HUES48 (cell line): ENCODE measurements around the gene KIF4A.
"Not testable (repeated sequence)": the region's sequence is repeated elsewhere in the genome, so short reads cannot be mapped to it uniquely, and the experiment has no call there.

Experiments used
- H3K27ac ChIP-seq: one replicate; pipeline ENCODE4 v1.7.0; 2013; ENCODE audit warnings: low read depth, low read length, inconsistent platforms
- H3K27me3 ChIP-seq: 2 replicates; pipeline ENCODE4 v1.6.1; 2013; ENCODE audit warnings: mild to moderate bottlenecking, low read length; ENCODE audit not compliant: control insufficient read depth, insufficient read depth
- H3K36me3 ChIP-seq: 2 replicates; pipeline ENCODE4 v1.6.1; 2013; ENCODE audit warnings: low read length; ENCODE audit not compliant: control insufficient read depth, insufficient read depth
- H3K4me1 ChIP-seq: 2 replicates; pipeline ENCODE4 v1.6.1; 2013; ENCODE audit warnings: mild to moderate bottlenecking, low read length; ENCODE audit not compliant: control insufficient read depth, insufficient read depth
- H3K4me3 ChIP-seq: 2 replicates; pipeline ENCODE4 v1.5.1; 2013; ENCODE audit warnings: mild to moderate bottlenecking, low read depth, low read length
- H3K9ac ChIP-seq: 2 replicates; pipeline ENCODE4 v1.6.1; 2013; ENCODE audit warnings: mild to moderate bottlenecking, low read depth, low read length, moderate library complexity
- H3K9me3 ChIP-seq: 2 replicates; pipeline ENCODE4 v1.6.1; 2013; ENCODE audit warnings: low read length; ENCODE audit not compliant: control insufficient read depth, insufficient read depth

KIF4A gene

DNA sequence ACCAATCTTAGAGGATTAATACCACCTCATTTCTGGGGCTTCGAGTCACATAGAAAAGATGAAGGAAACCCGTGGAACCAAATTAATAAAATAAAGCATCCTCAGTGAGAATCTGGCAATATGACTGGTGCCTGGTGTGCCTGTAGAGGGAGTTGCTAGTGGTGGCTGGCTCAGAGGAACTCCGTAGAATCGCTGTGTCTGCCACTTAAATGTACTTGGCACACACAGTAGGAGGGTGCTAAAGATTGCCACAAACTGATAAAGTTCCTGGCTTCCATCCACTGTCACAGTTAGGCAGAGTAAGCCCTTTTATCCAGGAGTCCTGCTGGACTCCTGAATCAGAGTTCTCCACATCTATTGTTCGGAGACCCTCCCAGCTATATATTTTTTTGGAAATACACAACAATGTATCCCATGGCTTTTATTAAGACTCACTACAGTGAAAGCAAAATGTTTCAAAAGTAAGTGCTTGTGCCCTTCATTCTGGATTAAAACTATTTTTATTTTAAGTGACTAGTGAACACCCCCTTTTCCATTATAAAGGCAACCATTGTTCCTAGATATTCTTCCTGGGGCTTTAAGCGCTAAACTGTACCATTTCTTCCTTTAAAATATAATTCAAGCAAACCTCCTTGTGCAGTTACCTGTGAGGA lies 56.6 kb downstream of the KIF4A start:
- no peaks in the 10 kb centered on the region for H3K4me1 ChIP-seq
- peaks cover 67% of the 10 kb centered on the region for H3K9me3 ChIP-seq
- H3K9ac ChIP-seq, result no peak overlapping the region
- no peak overlapping the region for H3K4me3 ChIP-seq
- H3K27me3 ChIP-seq, result no peaks in the 10 kb centered on the region
- H3K27ac ChIP-seq, result no peak overlapping the region
- peaks cover 65% of the 10 kb centered on the region for H3K36me3 ChIP-seq

DNA sequence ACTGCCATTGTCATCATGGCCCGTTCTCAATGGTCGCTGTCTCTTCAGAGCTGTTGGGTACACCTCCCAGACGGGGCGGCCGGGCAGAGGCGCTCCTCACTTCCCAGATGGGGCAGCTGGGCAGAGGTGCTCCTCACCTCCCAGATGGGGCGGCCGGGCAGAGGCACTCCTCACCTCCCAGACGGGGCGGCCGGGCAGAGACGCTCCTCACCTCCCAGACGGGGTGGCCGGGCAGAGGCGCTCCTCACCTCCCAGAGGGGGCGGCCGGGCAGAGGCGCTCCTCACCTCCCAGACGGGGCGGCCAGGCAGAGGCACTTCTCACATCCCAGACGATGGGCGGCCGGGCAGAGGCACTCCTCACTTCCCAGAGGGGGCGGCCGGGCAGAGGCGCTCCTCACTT lies 58.9 kb downstream of the KIF4A start:
- not testable (repeated sequence) for H3K4me3 ChIP-seq, H3K27ac ChIP-seq, H3K4me1 ChIP-seq, H3K9ac ChIP-seq, H3K27me3 ChIP-seq
- Histone ChIP-seq H3K9me3 (peaks cover 71% of the 10 kb centered on the region), H3K36me3 (peaks cover 61% of the 10 kb centered on the region)

DNA sequence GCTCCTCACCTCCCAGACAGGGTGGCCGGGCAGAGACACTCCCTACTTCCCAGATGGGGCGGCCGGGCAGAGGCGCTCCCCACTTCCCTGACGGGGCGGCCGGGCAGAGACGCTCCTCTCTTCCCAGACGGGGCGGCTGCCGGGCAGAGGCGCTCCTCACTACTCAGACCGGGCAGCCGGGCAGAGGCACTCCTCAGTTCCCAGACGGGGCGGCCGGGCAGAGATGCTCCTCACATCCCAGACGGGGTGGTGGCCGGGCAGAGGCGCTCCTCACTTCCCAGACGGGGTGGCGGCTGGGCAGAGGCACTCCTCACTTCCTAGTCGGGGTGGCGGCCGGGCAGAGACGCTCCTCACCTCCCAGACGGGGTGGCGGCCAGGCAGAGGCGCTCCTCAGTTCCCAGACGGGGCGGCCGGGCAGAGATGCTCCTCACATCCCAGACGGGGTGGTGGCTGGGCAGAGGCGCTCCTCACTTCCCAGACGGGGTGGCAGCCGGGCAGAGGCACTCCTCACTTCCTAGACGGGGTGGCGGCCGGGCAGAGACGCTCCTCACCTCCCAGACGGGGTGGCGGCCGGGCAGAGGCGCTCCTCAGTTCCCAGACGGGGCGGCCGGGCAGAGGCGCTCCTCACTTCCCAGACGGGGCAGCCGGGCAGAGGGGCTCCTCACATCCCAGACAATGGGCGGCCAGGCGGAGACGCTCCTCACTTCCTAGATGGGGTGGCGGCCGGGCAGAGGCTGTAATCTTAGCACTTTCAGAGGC lies 59.6 kb downstream of the KIF4A start:
- Histone ChIP-seq H3K36me3 (peaks cover 61% of the 10 kb centered on the region), H3K9me3 (peaks cover 70% of the 10 kb centered on the region)
- H3K27ac ChIP-seq, H3K9ac ChIP-seq, H3K4me1 ChIP-seq, H3K27me3 ChIP-seq, H3K4me3 ChIP-seq: not testable (repeated sequence)

DNA sequence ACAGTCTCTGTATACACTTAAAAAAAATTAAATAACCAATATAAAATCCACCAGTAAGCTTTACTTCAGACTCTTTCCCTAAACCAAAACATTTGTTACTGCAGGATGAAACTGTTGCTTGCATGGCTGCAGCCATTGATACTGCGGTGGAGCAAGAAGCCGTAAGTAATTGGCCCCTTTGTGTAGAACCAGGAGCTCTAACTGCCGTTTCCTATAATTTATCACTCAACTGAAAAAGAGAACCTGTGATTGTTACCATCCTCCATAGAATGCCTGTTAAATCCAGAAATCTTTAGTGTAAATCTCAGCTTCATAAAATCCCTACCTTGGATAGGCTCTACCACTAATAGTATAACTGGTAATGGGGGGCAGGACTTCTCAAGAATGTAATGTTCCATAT lies 62.6 kb downstream of the KIF4A start:
- H3K27ac ChIP-seq, result no peak overlapping the region
- H3K9ac ChIP-seq, result no peak overlapping the region
- H3K4me1 ChIP-seq, result no peaks in the 10 kb centered on the region
- no peaks in the 10 kb centered on the region for H3K27me3 ChIP-seq
- no peak overlapping the region for H3K4me3 ChIP-seq
- peaks cover 50% of the 10 kb centered on the region for H3K9me3 ChIP-seq
- H3K36me3 ChIP-seq, result peaks cover 47% of the 10 kb centered on the region

DNA sequence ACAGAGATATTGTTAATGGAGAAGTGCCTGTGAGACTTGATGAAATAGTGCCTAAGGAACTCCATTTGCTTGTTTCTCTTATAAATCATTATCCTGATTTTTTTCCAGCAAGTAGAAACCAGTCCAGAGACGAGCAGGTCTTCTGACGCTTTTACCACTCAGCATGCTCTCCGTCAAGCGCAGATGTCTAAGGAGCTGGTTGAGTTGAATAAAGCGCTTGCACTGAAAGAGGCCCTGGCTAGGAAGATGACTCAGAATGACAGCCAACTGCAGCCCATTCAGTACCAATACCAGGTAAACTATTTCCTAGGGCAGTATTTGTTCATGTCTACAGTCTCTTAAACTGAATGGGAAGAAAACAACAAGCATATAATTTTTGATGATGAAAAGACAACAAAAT lies 63.6 kb downstream of the KIF4A start:
- Histone ChIP-seq H3K27me3 (no peaks in the 10 kb centered on the region), H3K9me3 (peaks cover 46% of the 10 kb centered on the region), H3K36me3 (peaks cover 47% of the 10 kb centered on the region), H3K4me1 (no peaks in the 10 kb centered on the region), H3K9ac (no peak overlapping the region), H3K4me3 (no peak overlapping the region), H3K27ac (no peak overlapping the region)

DNA sequence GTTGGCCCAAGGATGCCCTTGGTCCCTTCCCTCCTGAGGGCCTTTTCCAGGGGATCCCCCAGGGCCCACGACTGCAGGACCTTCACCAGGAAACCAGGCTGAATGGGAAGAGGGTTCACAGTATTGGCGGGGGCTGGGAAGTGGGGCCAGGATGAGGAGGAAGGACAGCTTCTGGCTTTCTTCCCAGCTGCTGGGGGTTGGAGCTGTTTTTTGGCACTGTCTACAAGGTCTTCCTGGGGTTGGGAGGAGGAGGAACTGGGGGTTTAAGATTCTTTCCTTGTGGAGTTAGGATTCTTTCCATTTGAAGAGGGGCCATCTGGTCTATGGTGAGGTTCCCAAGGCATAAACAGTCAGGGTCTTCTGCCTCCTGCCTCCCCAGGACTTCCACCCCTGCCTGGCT lies 64.8 kb downstream of the KIF4A start:
- H3K36me3 ChIP-seq, result peaks cover 58% of the 10 kb centered on the region
- H3K9ac ChIP-seq, result no peak overlapping the region
- no peaks in the 10 kb centered on the region for H3K4me1 ChIP-seq
- peaks cover 57% of the 10 kb centered on the region for H3K9me3 ChIP-seq
- H3K27me3 ChIP-seq, result no peaks in the 10 kb centered on the region
- no peak overlapping the region for H3K4me3 ChIP-seq
- H3K27ac ChIP-seq, result no peak overlapping the region

DNA sequence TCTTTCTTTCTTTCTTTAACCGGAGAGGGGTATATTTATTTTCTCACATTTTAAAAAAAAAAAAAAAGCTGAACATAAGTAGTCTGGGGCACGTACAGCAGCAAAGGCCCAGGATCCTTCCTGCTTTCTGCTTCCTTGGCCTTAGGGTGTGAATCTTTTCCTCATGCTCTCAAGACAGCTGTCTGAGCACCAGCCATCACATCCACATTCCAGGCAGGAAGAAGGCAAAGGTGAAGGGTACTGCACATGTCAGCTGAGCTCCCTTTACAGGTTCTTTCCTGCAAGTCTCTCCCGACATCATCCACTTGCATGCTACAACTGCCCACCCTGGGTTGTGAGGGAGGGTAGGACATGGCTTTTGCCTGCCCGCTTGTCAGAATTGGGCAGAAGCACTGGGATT lies 69.6 kb downstream of the KIF4A start:
- no peak overlapping the region for H3K27ac ChIP-seq
- H3K27me3 ChIP-seq, result no peaks in the 10 kb centered on the region
- peaks cover 37% of the 10 kb centered on the region for H3K36me3 ChIP-seq
- H3K9ac ChIP-seq, result no peak overlapping the region
- peaks cover 32% of the 10 kb centered on the region for H3K9me3 ChIP-seq
- no peaks in the 10 kb centered on the region for H3K4me1 ChIP-seq
- no peak overlapping the region for H3K4me3 ChIP-seq

DNA sequence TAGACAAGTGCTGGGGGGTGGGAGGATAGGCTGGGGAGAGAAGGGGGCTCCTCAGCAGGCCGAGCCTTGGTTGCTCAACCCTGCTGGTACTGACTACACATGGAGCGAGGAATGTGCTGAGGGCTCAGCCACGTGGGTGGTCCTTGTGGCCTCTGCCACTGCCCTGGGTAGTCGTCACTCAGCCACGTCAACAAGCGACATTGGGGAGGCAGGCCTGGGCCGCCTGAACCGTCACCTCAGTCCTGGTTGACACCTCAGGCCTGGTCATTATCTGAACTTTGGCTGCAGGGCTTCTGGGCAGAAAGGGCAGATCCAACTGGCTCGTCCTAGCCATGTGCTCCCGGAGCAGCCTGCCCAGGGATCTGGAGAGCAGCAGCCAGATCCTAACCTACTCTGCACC lies 70.5 kb downstream of the KIF4A start:
- Histone ChIP-seq H3K9me3 (peaks cover 29% of the 10 kb centered on the region), H3K27me3 (no peaks in the 10 kb centered on the region), H3K4me1 (no peaks in the 10 kb centered on the region), H3K36me3 (peaks cover 32% of the 10 kb centered on the region), H3K9ac (no peak overlapping the region), H3K4me3 (no peak overlapping the region), H3K27ac (no peak overlapping the region)

DNA sequence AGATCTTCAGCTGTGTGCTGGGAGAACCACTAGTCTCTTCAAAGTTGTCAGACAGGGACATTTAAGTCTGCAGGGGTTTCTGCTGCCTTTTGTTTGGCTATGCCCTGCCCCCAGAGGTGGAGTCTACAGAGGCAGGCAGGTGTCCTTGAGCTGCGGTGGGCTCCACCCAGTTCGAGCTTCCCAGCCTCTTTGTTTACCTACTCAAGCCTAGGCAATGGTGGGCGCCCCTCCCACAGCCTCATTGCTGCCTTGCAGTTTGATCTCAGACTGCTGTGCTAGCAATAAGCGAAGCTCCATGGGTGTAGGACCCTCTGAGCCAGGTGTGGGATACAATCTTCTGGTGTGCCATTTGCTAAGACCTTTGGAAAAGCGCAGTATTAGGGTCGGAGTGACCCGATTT lies 78.8 kb downstream of the KIF4A start:
- H3K9ac ChIP-seq, H3K27me3 ChIP-seq, H3K4me1 ChIP-seq: not testable (repeated sequence)

DNA sequence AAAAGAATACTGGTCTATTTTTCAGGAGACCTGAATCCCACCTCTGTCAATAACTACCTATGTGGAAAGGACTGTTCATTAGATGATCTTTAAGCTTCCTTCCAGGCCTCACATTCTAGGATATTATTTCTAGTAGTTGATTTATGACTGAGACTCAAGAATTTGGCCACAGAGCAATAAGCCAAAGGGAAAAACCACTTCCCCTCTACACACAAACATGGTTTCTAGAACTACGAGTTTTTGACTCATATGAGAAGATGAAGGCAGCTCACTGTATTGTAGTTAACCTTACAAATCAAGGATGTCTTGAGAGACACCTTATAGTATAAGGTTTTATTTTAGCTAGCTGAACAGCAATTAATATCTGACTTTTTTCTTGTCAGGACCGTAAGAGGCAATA lies 96.3 kb downstream of the KIF4A start:
- H3K4me1 ChIP-seq, result no peaks in the 10 kb centered on the region
- H3K9ac ChIP-seq, result no peak overlapping the region
- no peak overlapping the region for H3K27ac ChIP-seq
- no peaks in the 10 kb centered on the region for H3K27me3 ChIP-seq
- H3K36me3 ChIP-seq, result peaks cover 54% of the 10 kb centered on the region
- peaks cover 40% of the 10 kb centered on the region for H3K9me3 ChIP-seq
- no peak overlapping the region for H3K4me3 ChIP-seq

More for the DNA sequence above, 78.8 kb downstream of the KIF4A start:
- peaks cover 24% of the 10 kb centered on the region for H3K9me3 ChIP-seq
- not testable (repeated sequence) for H3K4me3 ChIP-seq, H3K27ac ChIP-seq
- H3K36me3 ChIP-seq, result peaks cover 16% of the 10 kb centered on the region; the same call in 1 of the 2 replicates

DNA sequence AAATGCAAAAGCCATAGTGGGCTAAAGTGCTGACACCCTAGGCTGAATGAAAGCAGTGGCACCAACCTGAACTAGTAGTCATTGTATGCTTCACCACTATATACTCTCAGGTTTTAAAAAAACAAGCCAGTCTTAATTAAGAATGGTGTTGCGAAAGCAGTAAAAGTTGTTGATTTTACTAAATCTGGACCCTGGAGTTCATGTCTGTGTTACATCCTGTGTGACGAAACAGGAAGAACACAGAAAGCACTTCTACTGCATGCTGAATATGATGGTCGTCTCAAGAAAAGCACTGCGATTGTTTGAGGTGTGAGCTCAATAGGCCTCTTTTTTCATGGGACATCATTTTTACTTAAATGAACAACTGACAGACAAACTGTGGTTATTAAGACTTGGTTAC lies 109.0 kb downstream of the KIF4A start:
- Histone ChIP-seq H3K9me3 (peaks cover 26% of the 10 kb centered on the region; the same call in 1 of the 2 replicates), H3K27me3 (no peaks in the 10 kb centered on the region), H3K4me3 (no peak overlapping the region), H3K4me1 (no peaks in the 10 kb centered on the region), H3K9ac (no peak overlapping the region), H3K27ac (no peak overlapping the region), H3K36me3 (peaks cover 56% of the 10 kb centered on the region)
